Right ventricle myocardium superior (tissue), 1 donor: Measurements from ENCODE around the gene UBA1. TPM values are rescaled to one million over a fixed set of nuclear protein-coding genes. Genes with fewer than 3 reads are reported as not detected.

Source experiments
- ATAC-seq: fragments of 200-7000 bp; cut with Tn5 transposase; one replicate; pipeline ENCODE4 v1.9.1; 2020; ENCODE audit warnings: mild to moderate bottlenecking; ENCODE audit not compliant: poor library complexity
- DNase-seq: peaks from one replicate; pipeline ENCODE4 v3.0.0-alpha.2; 2020
- intact Hi-C: fragments of 100-400 bp; cut with DNase I; formaldehyde crosslinking; loops from one replicate; pipeline ENCODE4 v1.11.2; 2022
- total RNA-seq: library from RNA; stranded (reverse); fragmentation: NEBNext Ultra II Directional; extraction: Animal tissue kit (Norgen Biotek cat#: 25700); gene quantifications from one replicate; pipeline ENCODE4 v1.2.1, GENCODE V29; 2021
- donor health status: DM: no; HTN: yes; CAD: no; lungs with severe emphysema.

UBA1 gene
- total RNA-seq, 1 donor from 2014 or later = 89.8 TPM

DNA sequence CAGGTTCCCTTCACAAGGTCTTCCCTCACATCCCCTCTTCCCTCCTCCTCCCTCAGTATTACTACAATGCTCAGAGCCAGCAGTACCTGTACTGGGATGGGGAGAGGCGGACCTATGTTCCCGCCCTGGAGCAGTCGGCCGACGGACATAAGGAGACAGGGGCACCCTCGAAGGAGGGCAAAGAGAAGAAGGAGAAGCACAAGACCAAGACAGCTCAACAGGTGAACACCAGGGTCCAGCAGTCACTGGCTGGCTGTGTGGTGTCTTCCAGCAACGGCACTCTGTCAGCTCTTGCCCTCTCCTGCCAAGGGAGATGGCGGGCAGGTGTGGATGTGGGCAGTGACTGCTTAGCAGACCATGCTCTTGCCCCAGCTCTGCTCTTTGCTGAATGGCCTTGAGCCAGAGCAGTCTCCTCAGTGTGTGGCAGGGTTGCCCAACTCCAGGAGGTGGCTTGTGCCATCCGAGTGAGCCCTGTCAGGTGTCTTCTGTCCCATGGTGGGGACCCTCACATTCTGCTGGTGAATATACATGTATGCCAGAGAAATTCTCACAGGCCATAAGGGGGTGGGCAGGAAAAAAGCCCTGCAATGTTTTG, 11.4 kb upstream of the UBA1 start:
- ATAC-seq (no peak), DNase-seq (no peak)
- intact Hi-C loops = no loop called here

DNA sequence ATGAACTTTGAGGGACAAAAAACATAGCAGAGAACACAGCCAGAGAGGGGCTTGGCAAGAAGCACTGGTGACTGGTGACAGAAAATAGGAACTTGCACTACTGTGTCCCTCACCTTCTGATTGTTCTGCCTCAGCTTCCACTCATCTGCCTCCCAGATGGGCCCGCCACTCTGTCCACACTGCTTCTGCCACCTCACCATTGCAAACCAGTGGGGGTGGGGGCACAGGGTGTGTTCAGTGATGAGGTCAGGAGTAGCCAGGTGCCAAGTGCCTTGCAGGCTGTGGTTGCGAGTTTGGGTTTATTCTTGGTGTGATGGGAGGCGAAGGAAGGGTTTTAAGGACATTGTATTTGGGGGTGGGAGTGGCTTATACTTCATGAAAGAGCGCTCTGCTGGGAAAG, 9.1 kb upstream of the UBA1 start:
- ATAC-seq = no peak
- intact Hi-C loops = no loop called here

DNA sequence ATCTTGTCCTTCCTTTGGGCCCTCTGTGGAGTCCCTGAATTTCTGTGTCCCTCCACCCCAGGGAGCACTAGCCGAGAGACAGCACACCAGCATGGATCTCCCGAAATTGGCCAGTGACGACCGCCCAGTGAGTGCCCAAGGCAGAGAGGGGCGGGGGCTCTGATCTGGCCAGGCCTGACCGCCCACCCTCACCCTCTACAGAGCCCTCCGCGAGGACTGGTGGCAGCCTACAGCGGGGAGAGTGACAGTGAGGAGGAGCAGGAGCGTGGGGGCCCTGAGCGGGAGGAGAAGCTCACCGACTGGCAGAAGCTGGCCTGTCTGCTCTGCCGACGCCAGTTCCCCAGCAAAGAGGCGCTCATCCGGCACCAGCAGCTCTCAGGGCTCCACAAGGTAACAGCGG, 8.4 kb upstream of the UBA1 start:
- intact Hi-C loops = no loop called here
- ATAC-seq = no peak
- no peak for DNase-seq

More for the DNA sequence above, 9.1 kb upstream of the UBA1 start:
- DNase-seq = no peak

DNA sequence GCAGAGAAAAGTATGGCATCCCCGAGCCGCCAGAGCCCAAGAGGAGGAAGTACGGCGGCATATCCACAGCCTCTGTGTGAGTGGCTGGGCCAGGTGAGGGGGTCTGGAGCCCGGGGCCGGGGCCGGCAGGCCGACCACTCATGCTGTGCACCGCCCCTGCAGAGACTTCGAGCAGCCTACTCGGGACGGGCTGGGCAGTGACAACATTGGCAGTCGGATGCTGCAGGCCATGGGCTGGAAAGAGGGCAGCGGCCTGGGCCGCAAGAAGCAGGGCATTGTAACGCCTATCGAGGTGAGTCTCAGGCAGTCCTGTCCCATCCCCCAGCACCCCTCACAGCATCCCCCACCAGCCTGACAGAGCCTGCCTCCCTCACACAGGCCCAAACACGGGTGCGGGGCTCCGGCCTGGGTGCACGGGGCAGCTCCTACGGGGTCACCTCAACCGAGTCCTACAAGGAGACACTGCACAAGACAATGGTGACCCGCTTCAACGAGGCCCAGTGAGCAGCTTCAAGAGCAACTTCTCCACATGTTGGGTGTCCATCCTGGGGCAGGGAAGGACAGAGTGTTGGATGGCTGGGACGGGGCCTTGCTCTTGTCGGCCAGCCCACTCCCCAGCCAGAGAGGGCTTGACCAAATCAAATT, 7.4 kb upstream of the UBA1 start:
- intact Hi-C loops = no loop called here
- DNase-seq (no peak), ATAC-seq (no peak)

DNA sequence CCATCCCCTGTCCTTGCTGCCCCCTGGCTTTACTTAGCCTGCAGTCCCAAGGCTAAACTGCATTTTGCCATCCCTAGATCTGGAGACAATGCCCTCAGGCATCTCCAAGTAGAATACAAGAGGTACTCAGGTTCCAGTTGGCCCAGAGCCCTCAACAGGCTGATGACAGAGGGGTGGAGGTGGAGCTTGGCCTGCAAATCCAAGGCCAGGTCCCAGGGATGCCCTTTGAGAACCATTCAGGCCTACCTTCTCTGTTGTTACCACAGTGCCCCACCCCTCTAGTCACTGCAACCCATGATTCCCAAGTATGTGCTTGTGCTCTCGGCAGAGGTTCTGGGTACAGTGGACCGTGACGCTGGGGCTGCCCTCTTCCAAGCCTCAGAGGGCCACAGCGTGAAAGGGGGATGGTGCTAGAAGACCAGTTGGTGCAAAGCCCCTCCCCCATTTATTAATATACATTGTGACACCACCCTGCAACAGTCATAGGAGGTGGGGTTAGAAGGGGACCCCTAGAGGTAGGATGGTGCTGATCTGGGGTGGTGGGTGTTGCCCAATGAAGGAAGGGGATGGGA, 6.4 kb upstream of the UBA1 start:
- ATAC-seq (no peak), DNase-seq (no peak)
- intact Hi-C loops = no loop called here

DNA sequence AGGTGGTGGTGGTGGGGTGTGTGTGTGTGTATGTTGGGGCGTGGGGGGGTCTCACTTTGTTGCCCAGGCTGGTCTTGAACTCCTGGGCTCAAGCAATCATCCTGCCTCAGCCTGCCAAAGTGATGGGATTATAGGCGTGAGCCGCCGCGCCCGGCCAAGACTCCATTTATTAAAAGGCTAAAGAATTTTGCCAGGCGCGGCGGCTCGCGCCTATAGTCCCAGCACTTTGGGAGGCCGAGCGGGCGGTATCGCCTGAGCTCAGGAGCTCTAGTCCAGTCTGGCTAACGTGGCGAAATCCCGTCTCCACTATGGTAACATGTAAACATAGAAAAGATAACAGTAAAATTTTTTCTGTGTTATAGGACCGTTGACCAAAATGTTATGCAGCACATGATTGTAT, 3.7 kb upstream of the UBA1 start:
- no peak for DNase-seq
- ATAC-seq = no peak
- intact Hi-C loops = loop anchor here (5.0 to 10.0 kb wide), 2 partner anchors 195 to 332 kb away; no protein-coding TSS in a partner anchor

DNA sequence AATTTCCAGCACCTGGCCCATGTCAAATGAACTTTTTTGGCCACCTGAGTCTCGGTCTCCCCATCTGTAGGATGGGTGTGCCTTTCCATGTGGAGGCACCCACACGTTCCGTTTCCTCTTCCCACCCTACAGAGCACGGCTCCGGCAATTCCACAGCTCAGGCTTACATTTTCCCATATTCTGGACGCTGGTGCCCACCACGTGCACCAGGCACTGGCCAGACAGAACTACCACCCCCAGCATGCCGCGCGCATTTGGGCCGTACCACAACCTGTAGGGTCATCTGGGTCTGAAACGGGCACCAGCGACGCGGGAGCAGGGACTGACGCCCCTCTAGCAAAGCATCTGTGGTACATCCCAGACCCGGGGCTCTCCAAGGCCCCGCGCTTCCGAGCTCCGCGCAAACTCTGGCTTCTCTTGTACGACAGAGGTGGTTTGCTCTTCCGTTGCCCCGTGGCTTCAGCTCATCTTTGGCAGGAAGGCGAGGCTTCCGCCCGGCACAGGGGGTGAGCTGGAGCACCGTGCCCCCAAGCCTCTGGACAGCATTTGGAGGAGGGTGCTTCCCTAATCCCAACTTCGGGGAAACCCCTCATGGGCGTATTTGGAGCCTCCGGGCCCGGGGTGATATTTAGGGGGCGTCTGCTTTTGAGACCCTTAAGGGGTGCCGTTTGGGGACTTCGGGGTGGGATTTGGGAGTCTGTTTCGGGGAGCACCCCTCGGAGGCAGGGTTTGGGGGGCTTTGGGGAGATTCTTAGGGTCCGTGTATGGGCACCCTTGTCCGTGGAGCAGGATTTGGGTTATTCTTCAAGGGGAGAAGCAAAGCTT, 3.0 kb upstream of the UBA1 start:
- peak; percentile 87 for ATAC-seq
- intact Hi-C loops = loop anchor here (5.0 to 10.0 kb wide), 2 partner anchors 194 to 332 kb away; no protein-coding TSS in a partner anchor
- peak; percentile 89 for DNase-seq

DNA sequence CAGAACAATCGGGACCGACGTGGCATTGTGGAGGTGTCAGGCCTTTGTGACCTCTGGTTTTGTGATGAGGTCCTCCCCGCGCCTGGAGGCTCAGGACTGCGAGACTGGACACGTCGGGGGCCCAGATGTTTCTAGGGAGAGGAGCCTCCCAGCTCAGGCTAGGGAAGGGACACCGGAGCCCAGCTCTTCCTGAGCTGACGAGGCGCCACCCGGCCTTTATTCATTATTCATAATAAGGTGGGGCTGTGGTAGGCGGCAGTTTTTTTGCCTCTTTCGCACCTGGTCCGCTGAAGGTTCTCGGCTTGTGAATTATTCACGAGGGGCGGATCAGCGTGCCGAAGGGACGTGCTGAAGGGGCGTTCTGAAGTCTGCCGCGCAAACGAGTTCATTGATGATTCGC, 2.3 kb upstream of the UBA1 start:
- ATAC-seq (no peak), DNase-seq (no peak)
- intact Hi-C loops = loop anchor here (5.0 to 10.0 kb wide), 2 partner anchors 193 to 331 kb away; no protein-coding TSS in a partner anchor

DNA sequence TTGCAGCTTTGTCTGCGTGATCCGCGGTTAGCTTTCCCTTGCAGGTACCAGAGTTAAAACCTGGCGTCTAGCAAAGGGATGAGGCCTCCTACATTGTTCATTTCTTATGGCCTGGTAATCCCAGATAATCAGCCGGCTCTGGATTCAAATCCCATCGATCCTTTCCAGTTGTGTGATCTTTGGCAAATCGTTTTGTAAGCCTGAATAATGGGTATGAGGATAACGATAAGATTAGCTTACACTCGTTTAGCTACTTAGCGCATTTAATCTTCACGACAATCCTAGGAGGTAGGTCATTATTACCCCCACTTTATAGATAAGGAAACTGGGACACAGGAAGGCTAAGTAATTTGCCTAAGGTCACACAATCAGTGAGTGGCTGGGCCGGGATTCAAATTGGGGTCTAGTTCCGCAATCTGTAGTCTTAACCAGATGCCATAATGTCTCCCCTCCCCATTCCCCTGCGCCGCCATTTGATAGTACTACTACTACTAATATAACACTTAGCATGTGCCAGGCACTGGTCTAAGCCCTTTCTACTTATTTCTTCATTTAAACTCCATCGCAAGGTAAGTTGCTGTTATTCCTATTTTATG, 1.7 kb upstream of the UBA1 start:
- no peak for ATAC-seq
- intact Hi-C loops = loop anchor here (5.0 to 10.0 kb wide), 2 partner anchors 193 to 330 kb away; no protein-coding TSS in a partner anchor
- DNase-seq = no peak

DNA sequence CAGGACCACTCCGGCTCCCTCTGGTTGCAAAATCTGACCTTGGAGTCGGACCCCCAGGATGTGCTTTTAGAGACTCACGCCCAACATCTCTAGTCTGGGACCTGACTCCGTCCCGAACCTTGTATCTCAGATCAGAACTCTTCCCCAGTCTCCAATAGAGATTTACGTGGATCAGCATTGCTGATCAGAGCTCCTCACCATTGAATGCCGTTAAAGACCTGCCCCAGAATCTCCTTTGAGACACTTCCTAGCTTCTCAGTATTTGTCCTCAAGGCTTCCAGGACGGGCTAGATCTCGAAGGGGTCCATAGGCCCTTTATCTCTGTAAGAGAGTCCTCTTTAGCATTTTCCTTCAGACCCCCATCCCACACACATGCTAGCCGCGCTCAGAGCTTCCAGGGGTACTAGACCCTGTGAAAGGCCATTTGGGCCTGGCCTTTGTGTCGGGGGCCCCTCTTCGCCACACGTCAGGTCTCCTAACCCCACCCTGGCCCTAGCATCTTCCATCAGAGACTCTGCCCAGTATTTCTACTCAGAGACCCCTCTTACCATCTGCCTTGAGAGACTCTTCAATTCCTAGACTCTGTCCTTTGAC, 662 bp downstream of the UBA1 start:
- intact Hi-C loops = loop anchor here (5.0 to 10.0 kb wide), 2 partner anchors 191 to 328 kb away; no protein-coding TSS in a partner anchor
- DNase-seq = no peak
- no peak for ATAC-seq

DNA sequence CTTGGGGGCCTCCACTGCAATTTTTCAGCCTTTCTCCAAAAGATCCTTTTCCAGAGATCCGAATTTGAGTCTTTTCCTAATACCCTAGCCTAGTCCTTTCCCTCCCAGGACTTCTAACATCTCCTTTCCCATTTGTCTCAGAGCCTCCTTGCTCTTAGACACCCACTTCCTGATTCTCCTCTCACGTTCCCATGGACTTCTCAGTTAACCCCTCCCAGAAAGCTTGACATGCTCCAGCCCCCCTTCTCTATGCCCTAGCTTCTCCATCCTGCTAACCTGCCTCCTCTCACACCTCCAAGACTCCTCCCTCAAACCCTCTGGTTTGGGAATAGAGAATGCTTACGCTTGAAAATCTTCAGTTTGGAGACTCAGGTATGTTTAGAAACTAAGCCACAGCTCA, 2.5 kb downstream of the UBA1 start:
- intact Hi-C loops = loop anchor here (10.0 kb wide), 1 partner anchor 189 kb away; no protein-coding TSS in a partner anchor
- DNase-seq (no peak), ATAC-seq (no peak)

DNA sequence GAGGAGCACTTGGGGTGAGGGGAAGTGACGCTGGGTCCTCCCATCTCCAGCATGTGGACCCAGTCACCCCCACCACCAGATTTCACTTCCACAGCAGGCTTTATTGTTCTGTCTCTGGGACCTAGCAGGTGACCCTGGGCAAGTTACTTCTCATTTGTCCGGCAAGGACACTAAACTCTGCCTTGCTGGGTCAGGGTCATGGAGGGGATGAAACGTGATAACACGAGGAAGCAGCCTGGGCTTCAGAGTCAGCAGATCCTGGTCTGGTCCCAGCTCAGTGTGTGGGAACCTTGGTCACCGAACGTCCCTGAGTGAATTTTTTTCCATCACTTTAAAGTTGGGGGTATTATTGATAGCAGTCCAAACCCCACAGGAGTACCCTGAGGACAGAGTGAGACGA, 3.9 kb downstream of the UBA1 start:
- ATAC-seq = no peak
- DNase-seq = no peak
- intact Hi-C loops = loop anchor here (10.0 kb wide), 1 partner anchor 187 kb away; no protein-coding TSS in a partner anchor

DNA sequence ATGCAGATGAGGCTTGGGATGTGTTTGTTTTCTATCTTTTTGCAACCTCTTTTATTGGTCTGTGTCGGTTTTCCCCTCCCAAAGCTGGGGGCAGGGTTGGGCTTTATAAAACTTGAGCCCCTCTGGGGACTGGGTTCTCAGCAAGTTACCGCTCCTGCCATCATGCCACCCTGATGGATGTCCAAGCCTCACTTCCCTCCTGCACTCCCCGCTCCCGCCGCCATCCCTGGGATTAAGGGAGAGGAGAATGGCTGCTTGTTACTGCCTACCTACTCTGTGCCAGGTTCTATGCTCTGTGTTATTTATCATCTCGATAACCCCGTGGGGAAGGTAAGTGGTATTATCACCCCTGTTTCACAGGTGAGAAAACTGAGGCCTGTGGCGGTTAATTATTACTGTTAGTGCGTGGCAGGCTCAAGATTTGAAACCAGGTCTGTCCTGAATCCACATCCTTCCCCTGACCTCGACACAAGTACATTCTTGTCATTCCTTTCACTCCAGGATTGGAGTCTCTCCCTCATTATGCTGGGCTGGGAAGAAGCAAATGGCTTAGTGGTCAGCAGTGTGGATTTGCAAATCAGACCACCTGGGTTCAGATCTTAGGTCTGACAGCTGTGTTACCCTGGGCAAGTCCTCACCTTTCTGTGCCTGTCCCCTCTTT, 4.5 kb downstream of the UBA1 start:
- no peak for DNase-seq
- intact Hi-C loops = loop anchor here (10.0 kb wide), 1 partner anchor 187 kb away; no protein-coding TSS in a partner anchor
- ATAC-seq = no peak

DNA sequence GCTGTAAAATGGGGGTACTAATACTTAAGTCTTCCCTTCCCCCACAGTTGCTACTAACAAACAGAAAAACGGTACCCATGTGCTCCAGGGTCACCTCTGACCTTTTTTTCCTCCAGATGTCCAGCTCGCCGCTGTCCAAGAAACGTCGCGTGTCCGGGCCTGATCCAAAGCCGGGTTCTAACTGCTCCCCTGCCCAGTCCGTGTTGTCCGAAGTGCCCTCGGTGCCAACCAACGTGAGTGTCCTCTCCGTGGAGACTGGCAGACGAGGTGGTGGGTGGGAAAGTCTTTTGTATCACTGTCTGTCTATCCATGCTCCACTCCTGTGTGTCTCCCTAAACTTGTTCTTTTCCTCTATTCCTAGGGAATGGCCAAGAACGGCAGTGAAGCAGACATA, 5.1 kb downstream of the UBA1 start:
- intact Hi-C loops = loop anchor here (10.0 kb wide), 1 partner anchor 186 kb away; no protein-coding TSS in a partner anchor
- ATAC-seq (no peak), DNase-seq (no peak)

DNA sequence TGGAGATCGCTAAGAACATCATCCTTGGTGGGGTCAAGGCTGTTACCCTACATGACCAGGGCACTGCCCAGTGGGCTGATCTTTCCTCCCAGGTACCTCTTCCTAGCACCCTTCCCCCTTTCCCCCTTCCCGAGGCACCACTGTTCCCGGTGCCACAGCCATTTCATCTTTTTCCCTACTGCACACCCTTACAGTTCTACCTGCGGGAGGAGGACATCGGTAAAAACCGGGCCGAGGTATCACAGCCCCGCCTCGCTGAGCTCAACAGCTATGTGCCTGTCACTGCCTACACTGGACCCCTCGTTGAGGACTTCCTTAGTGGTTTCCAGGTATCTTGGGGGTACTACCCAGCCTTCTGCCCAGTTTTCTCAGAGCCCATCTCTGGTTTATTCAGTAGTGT, 5.7 kb downstream of the UBA1 start:
- intact Hi-C loops = loop anchor here (10.0 kb wide), 1 partner anchor 186 kb away; no protein-coding TSS in a partner anchor
- ATAC-seq = no peak
- no peak for DNase-seq

DNA sequence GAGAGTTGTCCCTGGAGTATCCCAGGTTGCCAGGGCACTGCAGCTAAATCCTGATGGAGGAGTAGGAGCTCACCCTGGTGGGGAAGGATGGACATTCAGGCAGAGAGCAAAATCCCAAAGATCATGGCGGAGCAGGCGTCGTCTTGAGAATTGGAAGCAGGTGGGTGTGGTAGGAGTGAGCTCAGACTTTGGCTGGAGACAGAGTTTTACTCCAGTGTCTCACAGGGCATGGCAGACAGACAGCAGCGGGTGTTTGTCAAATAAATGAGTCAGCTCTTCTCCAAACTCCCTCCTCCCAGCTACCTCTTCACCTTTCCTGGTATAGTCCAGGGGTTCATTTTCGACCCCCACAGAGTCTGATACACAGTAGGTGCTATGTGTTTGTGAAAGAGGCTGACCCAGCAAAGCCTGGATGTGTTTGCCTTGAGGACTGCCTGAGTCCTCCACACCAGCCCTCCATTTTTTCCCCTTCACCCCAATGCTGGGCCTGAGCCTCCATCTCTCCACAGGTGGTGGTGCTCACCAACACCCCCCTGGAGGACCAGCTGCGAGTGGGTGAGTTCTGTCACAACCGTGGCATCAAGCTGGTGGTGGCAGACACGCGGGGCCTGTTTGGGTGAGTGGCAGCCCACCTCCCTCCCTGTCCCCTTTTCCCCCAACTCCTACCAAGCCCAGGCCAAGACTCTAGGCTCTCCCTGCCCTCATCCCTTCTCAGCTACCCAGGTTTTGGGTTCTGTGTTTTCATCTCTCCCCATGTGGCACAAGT, 6.9 kb downstream of the UBA1 start:
- DNase-seq (peak; percentile 49), ATAC-seq (peak; percentile 53)
- intact Hi-C loops = no loop called here

DNA sequence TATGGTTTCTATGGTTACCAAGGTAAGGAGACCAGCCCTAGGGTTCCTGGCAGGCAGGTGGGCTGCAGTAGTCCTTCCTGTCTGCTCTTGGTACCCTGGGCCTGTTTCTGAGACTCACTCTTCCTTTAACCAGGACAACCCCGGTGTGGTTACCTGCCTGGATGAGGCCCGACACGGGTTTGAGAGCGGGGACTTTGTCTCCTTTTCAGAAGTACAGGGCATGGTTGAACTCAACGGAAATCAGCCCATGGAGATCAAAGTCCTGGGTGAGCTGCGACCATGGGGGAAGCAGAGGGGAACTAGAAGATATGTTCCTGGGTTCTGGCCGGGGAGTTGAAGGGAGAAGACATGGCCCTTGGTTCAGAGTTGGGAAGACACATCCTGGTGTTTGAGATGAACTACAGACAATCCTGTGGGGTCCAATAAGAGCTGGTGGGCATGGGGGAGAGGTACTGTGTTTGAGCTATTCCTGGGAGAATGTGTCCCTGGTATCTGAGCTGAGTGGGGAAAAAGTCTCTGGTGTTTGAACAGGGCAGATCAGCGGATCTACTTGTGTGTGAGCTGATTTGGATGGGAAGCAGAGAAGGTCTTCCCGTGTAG, 7.8 kb downstream of the UBA1 start:
- peak; percentile 3 for DNase-seq
- no peak for ATAC-seq
- intact Hi-C loops = no loop called here
